Activated T-helper 1 cell treated with Interleukin-2 at 50 U/mL for 16 hours (primary cell): Measurements from ENCODE around the gene SOHLH1.

Source experiments
- DNase-seq: peaks from one replicate; pipeline ENCODE4 v3.0.0-alpha.2; 2020; ENCODE audit warnings: low read depth

Gene SOHLH1

GRCh38 chr9:135661816-135662560, 37.3 kb downstream of the SOHLH1 start:
- no peak for DNase-seq

DNA sequence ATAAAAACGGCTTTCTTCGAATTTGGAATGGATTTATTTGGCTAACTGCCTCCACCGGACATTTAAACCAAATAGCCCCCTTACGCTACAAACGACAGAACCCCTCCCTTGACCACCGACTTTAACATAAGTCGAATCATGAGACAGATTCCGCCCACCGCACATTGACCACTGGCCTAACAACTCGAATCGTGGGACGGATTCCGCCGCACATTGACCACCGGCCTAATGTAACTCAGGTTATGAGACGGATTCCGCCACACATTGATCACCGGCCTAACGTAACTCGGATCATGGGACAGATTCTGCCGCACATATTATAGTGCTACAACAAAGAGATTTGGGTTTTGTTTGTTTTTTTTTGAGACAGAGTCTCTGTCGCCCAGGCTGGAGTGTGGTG, 38.9 kb downstream of the SOHLH1 start:
- DNase-seq, result no peak

- no peak for DNase-seq
These were observed 40.0 kb downstream of the SOHLH1 start for GRCh38 chr9:135659252-135659651.

- no peak for DNase-seq
These were observed 41.9 kb downstream of the SOHLH1 start for GRCh38 chr9:135657416-135657815.

DNA sequence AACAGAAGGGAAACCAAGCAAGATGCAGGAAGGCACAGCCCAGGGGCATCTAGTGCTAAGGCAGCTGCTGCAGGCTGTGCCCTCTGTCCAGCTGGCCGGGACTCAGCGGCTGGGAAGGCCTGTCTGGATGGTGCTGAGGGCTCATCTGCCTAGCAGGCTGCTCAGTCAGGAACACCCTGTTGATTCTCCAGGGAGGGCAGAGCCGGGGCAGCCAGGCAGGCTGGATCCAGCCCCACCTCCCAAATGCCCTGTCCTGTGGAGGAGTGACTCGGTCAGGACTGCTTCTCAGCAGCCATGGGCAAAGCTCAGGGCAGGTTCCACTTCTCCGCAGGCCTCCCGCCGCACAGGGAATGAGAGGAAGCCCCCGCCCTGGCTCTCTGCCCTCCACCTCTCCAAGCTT, 44.0 kb downstream of the SOHLH1 start:
- no peak for DNase-seq

GRCh38 chr9:135650408-135650807, 48.9 kb downstream of the SOHLH1 start:
- no peak for DNase-seq

GRCh38 chr9:135649508-135649907, 49.8 kb downstream of the SOHLH1 start:
- no peak for DNase-seq

GRCh38 chr9:135648494-135649410, 50.5 kb downstream of the SOHLH1 start:
- no peak for DNase-seq

- no peak for DNase-seq
These were observed 51.4 kb downstream of the SOHLH1 start for GRCh38 chr9:135647884-135648283.

GRCh38 chr9:135644631-135645218, 54.6 kb downstream of the SOHLH1 start:
- no peak for DNase-seq
